Stimulated activated CD4-positive, alpha-beta T cell treated with anti-CD3 and anti-CD28 coated beads, TNF-alpha, amount 100 ng/mL, for 1 hour (primary cell): ENCODE measurements around the gene ARL15.

ENCODE experiments used
- DNase-seq, 3 donors: peaks; one replicate each; pipeline ENCODE4 v3.0.0-alpha.2; 2020; ENCODE audit warnings: low read depth in 3 of 3, low spot score in 1 of 3

The ARL15 gene

DNA sequence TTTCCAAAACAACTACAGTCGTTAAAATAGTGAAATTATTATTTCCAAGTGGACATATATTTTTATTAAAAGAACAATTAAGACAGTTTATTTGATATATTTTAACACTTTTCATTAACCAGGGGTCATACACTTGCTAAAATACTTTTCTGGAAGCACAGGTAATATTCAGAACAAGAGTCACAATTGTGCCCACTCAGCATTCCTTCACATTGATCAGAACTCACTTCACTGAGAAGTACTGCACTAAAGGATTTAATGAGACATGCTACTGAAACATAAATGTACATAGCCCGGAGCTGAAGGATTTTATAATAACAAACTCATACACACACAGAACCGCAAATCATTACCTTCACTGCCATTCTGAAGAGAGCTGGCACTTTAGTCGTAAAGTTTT lies 361.8 kb downstream of the ARL15 start:
- DNase-seq = no peak

DNA sequence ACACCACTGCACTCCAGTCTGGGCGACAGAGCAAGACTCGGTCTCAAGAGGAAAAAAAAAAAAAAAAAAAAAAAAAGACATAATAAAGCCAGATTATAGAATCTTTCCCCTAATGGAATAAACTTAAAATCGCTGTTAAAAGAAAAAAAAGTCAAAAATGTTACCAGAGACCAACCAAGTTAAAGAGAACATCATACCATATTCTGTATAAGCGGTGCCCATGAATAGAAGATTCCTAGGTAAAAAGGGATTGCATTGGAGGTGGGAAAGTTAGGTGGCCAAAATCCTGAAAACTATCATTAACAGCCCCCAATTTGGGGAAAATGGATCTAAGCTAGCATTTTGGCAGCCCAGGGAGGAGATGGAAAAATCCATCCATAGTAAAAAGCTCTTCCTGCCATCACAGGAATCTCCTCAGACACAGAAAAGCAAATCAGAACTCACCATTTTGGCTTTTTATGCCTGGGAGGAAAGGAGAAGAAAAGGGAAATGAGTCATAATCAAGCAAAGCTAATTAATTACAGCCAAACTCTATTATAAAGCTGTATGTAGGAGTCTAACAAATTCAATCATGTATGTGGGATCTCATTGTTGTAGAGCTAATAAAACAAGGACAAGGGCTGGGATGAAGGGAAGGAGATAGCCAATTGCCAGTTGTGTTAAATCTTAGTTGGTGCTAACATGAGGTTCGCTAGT lies 363.8 kb downstream of the ARL15 start:
- DNase-seq = no peak

DNA sequence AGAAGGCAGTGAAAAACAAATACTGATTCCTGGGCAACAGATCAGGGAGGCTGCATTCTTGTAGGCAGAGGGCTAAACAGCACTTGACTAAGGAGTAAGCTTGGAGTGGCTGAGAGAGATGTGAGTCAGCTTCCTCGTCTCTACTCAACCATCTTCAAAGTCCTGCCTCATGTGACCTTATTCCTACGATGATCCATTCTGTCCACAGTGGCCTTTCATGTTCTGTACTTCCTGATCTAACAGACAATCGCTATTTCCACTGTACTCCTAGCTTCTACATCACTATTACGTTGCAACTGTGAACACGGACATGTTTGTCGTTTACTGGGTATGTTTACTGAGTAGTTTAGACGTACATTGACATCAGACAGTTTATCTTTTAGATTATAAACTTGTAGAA lies 365.4 kb downstream of the ARL15 start:
- no peak for DNase-seq

DNA sequence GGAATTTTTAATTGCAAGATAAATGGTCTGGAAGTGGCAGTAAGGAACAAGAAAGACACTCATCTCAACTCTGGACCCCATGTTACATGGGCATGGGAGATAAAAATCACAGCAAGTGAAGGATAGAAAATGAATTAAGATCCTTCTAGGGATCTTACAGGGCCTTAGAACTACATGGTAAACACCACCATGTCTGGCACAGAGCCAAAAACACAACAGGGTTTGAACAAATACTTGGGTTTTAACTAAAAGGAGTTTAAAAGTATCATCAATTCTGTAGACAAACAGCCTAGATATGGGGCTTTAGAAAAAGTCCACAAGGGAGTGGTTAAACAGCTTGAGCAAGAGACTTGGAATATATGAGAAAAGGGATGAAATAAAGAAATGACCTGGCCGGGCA lies 366.4 kb downstream of the ARL15 start:
- DNase-seq = no peak

DNA sequence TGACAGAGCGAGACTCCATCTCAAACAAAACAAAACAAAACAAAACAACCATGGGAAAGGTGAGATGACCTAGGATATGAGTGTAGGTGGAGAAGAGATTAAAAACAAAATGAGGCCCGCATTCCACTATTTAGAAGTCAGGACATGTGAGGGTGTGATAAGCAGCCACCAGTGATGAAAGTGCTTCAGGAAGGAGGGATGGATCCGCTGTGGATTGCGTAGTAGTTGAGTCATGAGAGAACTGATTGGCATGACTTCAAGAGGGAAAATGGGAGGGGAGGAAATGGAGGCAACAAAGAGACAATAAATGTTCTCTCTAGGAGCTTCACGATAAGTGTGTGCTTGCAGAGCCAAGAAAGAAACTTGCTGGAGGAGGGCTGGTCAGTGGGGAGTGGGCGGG lies 367.6 kb downstream of the ARL15 start:
- DNase-seq = no peak

DNA sequence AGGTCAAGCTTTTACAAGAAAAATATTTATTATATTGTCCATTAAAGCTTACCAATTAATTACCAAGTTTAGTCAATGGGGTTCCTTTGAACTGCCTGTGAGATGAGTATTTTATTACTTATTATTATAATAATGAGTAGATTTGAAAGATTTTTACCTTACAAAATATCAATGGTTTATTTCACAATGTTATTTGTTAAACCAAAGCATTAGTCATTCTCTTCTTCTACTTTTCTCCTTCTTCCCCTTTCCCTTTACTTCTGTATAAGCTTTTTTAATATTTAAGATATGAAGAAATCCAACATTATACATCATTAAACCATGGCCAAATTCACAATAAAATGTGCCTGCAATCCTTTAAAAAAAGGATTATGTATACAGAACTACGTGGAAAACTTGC lies 369.5 kb downstream of the ARL15 start:
- no peak for DNase-seq

DNA sequence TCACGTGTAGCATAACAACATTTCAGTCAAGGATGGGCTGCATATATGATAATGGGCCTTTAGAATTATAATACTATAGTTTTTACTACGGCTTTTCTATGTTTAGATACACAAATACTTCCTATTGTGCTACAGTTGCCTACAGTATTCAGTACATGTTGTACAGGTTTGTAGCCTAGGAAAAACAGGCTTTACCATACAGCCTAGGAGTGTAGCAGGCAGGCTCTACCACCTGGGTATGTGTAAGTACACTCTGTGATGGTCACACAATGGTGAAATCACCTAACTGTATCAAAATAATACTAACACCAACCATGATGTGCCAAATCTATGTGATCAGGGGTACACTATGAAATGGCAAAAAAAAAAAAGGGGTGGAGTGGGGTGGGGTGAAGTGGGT lies 372.9 kb downstream of the ARL15 start:
- DNase-seq = no peak

DNA sequence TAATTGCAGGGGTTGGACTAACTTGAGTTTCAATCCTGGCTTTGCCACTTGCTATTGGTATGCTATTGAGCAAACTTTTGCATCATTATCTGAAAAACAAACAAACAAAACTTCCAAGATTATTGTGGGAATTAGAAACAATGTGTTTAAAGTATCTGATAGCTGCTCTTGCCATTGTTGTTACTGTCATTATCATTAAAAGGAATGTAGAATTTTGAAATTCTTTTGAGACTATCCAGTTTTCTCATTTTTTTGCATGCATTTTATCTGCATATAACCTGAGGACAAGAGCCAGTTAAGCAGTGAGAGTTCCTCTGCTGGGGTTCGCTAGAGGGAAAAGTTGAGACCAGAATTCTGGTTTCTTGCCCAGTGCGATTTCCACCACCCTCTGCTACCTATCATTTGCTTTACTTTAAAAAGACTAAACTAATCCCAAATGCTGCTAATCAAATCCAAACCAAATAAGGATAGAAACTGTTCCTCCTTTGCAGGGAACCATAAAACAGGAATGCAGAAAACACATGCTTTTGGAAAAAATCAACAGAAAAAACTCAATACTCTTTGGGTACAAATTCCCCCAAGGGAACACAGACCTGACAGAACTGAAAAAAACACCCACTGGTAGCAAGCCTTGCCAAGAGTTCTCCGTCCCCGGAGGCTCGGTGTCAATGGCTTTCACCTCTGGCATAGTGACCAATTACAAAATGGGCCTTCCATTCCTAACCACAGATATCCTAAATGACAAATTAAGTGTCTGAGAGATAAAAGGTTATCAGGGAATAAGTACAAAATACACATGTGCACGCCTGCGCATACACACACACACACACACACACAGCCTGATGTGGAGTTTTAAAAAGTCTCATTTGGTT lies 373.7 kb downstream of the ARL15 start:
- DNase-seq = no peak

DNA sequence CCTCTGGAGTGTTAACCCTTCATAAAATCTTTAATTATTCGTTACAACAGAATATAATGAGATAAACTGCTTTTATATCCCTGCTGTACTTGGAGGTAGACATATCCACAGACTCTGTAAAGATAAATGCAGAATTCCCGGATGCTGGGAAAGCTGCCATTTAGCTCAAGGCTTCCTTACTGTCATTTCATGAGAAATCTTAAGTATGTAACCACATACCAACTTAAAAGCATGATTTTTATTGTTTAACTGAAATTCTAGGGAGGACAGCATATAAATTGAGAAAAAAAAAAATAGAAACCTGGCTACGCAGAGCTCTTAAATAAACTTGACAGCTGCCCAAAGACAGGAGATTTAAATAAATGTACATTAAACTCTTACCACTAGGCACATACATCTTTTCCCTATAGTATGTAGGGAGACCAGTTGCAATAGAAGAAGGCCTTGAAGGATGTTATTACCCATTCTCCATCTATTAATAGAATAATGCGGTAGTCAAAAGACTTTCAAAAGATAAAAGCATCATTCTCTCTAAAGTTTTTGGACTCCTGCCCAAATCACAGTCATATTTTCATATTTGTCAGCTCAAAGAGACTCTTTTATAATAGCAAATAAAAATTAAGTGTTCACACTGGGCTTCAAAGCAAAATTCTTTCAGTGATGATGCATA lies 376.1 kb downstream of the ARL15 start:
- no peak for DNase-seq

DNA sequence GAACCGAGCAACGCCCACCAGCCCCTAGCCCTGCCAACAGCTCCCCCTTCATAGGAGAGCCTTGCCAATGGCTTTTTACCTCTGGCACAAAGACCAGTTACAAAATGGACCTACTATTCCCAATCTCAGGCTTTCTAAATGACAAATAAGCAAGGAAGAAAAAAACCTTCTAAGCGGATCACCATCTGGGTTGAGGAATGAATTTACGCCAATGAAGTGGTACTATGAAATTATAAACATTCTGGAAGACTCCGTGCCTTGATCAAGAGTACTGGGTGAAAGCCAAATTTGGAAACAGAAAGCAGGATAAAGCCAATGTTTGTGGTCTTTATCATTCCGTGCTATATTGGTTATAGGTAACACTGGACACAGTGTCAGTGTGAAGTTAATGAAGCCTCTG lies 378.0 kb downstream of the ARL15 start:
- DNase-seq = no peak

DNA sequence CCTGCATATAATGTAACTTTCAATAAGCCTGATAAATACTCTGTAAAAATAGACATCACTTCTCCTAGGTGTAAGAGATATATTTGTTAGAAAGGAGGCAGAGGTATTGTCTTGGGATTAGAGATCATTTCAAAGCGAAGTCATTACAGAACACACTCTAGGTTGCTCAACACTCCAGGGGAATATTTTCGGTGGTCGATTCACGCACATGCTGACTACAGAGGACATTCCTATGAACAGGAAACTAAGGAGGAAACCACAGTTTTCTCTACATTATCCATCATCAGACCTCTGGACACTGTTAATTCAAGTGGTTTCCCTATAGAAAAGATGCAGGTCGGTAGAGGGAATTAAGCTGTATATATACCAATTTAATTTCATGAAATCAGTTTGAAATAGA lies 379.9 kb downstream of the ARL15 start:
- DNase-seq = no peak

DNA sequence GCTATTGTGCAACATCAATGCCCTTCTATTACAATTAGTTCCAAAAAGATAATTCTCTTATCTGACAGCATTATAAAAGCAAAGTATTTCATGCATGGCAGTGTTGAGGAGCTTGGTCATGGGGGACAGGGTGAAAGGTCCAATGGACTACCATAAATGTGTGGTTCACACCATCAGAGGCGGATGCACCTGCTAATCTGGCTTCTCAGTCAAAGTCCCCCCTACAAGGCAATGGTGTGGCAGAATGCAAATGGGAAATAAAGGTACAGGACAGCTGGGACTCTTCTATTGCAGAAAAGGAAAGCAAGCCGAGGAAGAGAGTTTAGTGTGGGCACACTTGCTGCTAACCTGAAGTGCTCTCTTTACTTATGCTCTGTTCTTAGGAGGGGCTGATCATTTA lies 380.8 kb downstream of the ARL15 start:
- DNase-seq = no peak

DNA sequence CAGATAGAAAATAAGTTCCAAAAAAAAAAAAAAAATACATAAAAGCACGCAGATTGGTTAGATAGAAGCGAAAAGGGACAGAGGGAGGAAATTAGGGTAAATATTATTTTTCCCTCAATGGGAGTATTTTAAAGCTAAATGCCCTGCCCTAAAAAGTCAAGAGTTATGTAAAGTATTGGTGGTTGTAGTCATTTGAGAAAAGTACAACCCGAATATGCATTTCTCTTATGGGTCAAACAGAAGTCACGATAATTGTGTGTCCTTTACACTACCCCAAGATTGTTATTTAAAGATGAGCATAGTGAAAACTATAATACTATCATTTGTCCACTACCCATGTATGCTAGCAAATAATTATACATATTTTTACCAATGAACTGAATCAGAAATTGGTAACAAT lies 381.2 kb downstream of the ARL15 start:
- no peak for DNase-seq

DNA sequence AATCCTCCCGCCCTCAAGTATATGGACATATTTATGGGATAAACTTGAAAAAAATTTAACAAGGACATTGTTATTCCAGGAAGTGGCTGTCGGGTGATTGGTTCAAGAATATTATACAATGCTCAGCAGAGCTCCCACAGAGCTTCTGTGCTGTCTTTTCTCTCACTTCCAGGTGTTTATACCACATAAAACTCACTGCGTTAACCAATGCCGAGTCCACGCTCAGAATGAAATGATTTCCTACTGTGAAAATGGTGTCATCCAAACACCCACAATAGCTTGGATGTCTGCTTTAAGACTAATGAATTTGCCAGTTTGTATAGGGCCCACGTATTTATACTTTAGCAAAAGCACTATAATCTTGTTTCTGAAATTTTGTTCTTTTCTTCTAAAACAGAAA lies 381.7 kb downstream of the ARL15 start:
- DNase-seq = no peak

DNA sequence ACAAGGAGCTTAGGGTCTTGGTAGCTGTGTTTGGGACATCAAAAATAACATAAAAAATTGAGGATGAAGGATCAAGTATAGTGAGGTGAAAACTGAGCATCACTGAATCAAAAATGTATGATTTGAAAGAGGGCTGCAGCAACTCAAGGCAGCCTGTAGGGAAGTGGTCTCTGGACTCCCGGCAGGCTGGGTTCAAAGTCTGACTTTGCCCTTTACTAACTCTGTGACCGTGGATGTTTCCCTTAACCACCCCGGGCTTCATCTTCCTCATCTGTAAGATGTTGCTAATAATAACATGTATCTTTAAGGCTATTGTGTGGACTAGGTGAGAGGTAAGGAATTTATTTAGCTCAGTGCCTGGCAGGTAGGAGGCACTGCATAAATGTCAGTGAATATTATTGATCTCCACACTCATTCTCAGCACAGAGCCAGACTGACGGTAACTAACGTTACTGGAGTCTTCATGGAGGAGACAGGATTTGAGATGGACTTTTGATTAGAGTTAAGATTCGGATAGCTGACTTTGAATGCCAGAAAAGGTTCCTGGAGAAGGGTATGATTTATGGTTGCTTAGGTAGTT lies 382.6 kb downstream of the ARL15 start:
- DNase-seq = no peak

DNA sequence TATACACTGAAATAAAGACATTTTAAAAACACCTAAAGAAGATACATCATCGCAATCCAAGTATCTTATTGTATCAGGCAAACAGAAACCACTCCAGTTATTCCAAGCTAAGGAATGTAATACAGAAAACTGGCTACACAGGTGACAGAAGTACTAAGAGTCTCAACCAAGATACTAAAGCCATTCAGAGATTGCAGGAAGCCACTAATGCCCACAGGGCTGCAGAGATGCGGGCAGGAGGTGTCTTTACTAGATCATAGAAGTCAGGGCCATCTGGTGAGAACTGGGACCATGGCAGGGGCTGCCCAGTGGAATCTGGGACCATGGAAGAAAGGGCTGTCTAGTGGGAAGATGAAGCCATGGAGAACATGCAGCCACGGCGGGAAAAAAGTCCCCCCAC lies 384.3 kb downstream of the ARL15 start:
- DNase-seq = no peak

DNA sequence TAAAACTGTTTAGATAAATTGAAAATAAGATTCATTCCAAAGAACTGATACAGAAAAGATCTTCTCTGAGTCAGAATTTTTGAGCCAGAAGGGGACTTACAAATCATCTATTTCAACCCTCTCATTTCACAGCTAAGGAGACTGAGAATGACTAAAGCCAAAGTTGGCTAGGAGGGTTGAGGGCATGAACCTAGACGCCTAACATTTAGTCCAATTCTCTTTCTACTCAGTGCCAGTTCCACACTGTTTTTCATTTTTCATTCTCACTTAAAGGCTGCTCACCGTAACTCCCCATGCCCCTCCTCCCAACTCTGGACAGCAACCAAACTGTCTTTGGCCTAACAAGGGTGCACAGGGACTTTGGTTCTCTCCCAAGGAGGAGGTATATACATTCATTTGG lies 386.0 kb downstream of the ARL15 start:
- no peak for DNase-seq

DNA sequence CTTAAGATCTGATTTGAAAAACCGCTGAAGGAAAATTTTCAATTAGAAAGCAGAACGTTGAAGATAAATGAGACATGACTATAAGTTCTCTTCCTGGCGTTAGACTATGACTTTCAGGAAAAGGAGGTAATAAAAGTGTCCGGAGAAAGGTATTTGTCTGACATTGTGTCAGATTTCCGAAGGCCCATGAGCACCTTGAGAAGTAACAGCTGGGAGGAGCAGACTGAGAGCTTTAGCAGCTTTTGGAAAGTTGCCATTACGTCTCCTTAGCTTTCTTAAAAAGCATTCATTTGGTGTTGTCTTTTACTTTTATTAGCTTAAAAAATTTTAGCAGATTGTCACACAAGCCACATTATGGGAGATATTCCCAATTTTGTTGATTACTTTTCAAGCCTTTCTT lies 386.4 kb downstream of the ARL15 start:
- DNase-seq = no peak

DNA sequence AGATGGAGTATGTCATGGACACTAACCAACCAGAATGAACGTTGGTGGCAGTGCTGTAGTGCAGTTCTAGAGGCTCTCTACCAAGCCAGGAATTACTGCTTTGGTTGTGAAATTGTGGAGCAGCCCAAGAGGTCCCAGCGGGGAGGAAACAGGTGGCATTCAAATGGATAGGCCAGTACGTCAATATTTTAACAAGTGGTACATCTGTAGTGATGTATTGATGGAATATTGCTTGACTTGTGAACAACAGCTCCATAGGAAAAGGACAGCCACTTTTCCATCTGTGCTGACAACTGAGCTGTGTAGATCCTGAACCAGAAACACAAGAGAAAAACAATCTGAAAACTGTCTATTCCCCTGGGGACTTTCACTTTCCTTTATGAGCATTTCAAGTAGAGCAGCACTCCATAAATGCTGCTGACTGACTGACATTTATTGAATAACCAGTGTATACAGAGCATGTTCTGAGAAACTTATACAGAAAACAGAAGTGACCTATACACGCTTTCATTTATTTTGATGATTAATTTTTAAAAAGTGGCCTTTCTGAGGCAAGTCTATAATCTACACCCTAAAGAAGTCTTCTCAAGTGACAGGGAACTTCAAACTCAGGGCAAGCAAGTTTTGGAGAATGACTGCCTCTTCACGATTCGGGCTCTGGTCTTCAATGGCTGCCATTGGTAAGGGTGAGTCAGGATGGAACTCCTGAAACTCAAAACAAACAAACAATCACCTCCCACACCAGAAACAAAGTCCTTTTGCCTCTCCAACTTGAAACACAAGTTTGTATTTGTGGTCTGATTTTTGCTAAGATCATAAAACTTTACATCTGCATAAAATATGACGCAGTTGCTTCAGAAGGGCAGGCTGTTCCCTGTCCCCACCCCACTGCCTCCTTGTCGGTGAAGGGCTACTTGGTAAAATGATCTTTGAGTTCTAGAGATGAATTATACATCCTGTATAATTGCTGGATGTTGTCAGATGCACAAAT lies 387.6 kb downstream of the ARL15 start:
- DNase-seq = no peak

DNA sequence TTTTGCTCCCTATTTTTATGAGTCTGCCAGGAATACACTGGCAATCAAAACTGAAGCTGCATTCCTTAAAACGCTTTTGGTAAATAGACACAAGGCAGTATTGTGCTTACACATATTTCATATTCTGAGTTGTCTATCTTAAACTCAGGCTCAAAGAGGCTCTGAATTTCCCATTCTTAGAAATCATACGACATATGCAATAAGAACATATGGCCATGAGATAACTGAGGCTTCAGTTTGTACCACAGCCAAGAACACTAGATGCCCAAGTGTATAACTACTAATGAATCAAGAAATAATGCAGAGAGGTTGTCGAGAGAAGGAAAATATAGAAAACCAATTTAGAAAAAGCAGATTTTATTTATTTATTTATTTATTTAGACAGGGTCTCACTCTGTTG lies 392.5 kb downstream of the ARL15 start:
- DNase-seq = no peak

DNA sequence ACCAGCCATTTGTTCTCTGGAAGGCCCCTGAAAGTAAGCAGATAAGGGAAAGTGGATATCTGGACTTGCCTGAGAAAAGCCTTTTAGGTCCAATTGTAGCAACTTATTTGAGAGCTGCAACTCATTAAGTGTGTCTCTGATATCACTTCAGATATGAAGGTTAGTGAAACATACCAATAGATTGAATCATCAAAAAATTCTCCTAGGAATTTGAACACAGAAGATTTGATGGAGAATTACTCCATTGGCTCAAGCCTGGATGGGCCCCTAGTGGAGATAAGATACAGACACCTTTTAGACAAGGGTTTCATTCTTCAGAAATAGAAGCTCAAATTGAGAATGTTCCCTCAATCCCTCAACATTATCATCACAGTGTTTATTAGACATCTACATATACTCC lies 393.3 kb downstream of the ARL15 start:
- no peak for DNase-seq
